ENCODE measurements around the gene HCAR2. TPM values are rescaled to one million over a fixed set of nuclear protein-coding genes. Genes with fewer than 3 reads are reported as not detected.
"Not testable (repeated sequence)": the region's sequence is repeated elsewhere in the genome, so short reads cannot be mapped to it uniquely, and the experiment has no call there.

HCAR2 gene
- polyA plus RNA-seq, 4 donors = 0.27 to 0.59 (median 0.49) TPM

- no peak for DNase-seq (ENCODE audit: low read depth in 4 of 4, low spot score in 2 of 4)
These were observed 33.6 kb downstream of the HCAR2 start for GRCh38 chr12:122669397-122670070.

- DNase-seq (ENCODE audit: low read depth in 4 of 4, low spot score in 2 of 4) = no peak
These were observed 34.9 kb downstream of the HCAR2 start for GRCh38 chr12:122668268-122668667.

- no peak for DNase-seq (ENCODE audit: low read depth in 4 of 4, low spot score in 2 of 4)
These were observed 37.4 kb downstream of the HCAR2 start for GRCh38 chr12:122665759-122666158.

GRCh38 chr12:122665349-122665748 is 37.8 kb downstream of the HCAR2 start:
- DNase-seq (ENCODE audit: low read depth in 4 of 4, low spot score in 2 of 4) = no peak

DNA sequence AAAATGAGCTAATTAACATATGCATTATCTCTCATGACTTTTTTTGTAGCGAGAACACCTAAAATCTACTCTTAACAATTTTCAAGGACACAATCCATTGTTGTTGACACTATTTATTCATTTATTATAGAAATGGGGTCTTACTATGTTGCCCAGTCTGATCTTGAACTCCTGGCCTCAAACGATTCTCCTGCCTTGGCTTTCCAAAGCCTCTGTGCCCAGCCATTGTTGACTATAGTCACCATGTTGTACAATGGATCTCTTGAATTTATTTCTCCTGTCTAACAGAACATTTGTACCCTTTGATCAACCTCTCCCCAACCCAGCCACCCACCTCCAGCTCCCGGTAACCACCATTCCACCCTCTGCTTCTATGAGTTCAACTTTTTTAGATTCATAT is 41.2 kb downstream of the HCAR2 start:
- no peak for DNase-seq (ENCODE audit: low read depth in 4 of 4, low spot score in 2 of 4)

DNA sequence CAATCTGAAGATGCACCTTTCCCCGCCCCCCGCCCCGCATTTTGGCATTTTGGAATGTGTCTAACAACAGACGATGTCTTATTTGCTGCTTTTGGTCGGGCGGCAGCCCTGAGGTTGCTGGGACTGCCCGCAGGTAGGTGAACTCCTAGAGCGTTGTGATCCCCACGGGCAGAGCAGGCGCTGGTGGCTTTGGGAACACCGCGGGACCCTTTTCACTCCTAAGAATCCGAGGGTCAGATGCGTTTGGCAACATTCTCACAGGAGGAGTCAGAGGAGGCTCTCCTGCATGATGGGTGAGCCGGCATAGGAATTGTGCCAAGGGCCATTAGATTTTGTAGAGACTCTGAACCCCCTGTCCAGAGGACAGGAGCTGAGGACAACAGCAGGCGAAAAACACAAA is 41.9 kb downstream of the HCAR2 start:
- DNase-seq (ENCODE audit: low read depth in 4 of 4, low spot score in 2 of 4) = no peak

DNA sequence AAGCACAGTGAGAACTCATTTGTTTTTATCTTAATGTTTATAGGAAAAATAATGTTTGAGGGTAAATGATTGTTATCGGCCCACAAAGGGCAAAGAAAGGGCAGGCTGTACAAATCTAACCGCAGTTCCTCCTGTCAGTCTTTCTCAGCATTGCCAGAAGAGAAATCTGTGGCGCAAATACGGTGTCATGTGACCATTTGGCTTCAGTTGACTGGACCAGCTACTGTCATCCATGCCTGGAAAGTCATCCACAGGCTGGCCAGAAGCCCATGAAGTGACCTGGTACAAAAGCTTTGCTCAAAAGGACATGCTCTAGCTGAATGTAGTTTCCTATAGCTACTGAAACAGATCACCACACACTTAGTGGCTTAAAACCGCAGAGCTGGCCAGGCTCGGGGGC is 43.6 kb downstream of the HCAR2 start:
- no peak for DNase-seq (ENCODE audit: low read depth in 4 of 4, low spot score in 2 of 4)

DNA sequence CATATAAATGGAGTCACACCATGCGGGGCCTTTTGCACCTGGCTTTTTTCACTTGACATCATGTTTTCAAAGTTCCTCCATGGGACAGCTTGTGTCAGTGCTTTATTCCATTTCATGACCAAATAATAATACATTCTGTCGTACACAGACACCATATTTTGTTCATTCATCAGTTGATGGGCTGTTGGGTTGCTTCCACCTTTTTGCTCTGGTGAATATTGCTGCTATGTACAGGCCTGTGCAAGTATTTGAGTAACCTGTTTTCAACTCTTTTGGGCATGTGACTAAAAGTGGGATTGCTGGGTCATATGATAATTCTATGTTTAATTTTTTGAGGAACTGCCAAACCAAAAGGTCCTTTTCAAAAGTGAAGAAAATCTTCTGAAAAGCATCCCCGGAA is 46.9 kb downstream of the HCAR2 start:
- no peak for DNase-seq (ENCODE audit: low read depth in 4 of 4, low spot score in 2 of 4)

DNA sequence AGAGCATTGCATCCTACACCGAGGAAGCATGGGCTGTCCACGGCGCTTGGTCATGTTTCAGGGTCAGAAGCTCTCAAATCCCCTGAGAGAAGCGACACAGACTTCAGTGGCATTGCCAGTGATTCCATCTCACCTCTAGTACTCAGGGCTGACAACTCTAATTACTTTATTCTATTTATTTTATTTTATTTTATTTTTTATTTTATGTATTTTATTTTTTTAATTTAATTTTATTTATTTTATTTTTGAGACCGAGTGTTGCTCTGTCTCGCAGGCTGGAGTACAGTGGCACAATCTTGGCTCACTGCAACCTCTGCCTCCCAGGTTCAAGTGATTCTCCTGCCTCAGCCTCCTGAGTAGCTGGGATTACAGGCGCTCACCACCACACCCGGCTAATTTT is 49.9 kb downstream of the HCAR2 start:
- not testable (repeated sequence) for DNase-seq (ENCODE audit: low read depth in 4 of 4, low spot score in 2 of 4)

- DNase-seq (ENCODE audit: low read depth in 4 of 4, low spot score in 2 of 4) = no peak
These were observed 51.5 kb downstream of the HCAR2 start for GRCh38 chr12:122651520-122652224.

Other genes with a start within 250 kb of the HCAR2 start
- 10 to 100 TPM; 32.6 to 55.9 (median 42.6) TPM for gene ZCCHC8, start 202.4 kb downstream of the HCAR2 start, polyA plus RNA-seq (ENCODE audit: insufficient read length in 4 of 4)
- gene RSRC2, start 176.4 kb downstream of the HCAR2 start, polyA plus RNA-seq (ENCODE audit: insufficient read length in 4 of 4) = 100 to 1,000 TPM; 161 to 249 (median 206) TPM
- gene KNTC1, start 176.1 kb downstream of the HCAR2 start, polyA plus RNA-seq (ENCODE audit: insufficient read length in 4 of 4) = 10 to 100 TPM; 28.1 to 56.4 (median 43.1) TPM
- gene HCAR3, start 13.5 kb upstream of the HCAR2 start, polyA plus RNA-seq (ENCODE audit: insufficient read length in 4 of 4) = under 1 TPM; 0.14 to 0.56 (median 0.34) TPM
- gene HCAR1, start 27.5 kb upstream of the HCAR2 start, polyA plus RNA-seq (ENCODE audit: insufficient read length in 4 of 4) = 1 to 10 TPM; 2.0 to 3.6 (median 2.6) TPM
- 100 to 1,000 TPM in 1 of 4 donors, 10 to 100 TPM in 3; 85.1 to 111 (median 92.8) TPM for gene DENR, start 49.5 kb upstream of the HCAR2 start, polyA plus RNA-seq (ENCODE audit: insufficient read length in 4 of 4)
- under 1 TPM; 0.41 to 0.49 (median 0.46) TPM for gene CCDC62, start 71.2 kb upstream of the HCAR2 start, polyA plus RNA-seq (ENCODE audit: insufficient read length in 4 of 4)
- 100 to 1,000 TPM in 1 of 4 donors, 10 to 100 TPM in 3; 56.4 to 110 (median 83.4) TPM for gene HIP1R, start 132.1 kb upstream of the HCAR2 start, polyA plus RNA-seq (ENCODE audit: insufficient read length in 4 of 4)
- gene VPS37B, start 192.8 kb upstream of the HCAR2 start, polyA plus RNA-seq (ENCODE audit: insufficient read length in 4 of 4) = 10 to 100 TPM; 22.4 to 27.7 (median 26.4) TPM

All from left renal cortex interstitium (tissue), 4 donors.